HFF-Myc (cell line): ENCODE data around the gene IGF1R.
"Not testable (repeated sequence)": the region's sequence is repeated elsewhere in the genome, so short reads cannot be mapped to it uniquely, and the experiment has no call there.

Experiments
- DNase-seq: peaks from one replicate; pipeline ENCODE4 v3.0.0-alpha.2; 2011; ENCODE audit warnings: low read depth; ENCODE audit errors: extremely low read depth
- H3K4me3 ChIP-seq: replicated peaks from 2 replicates; pipeline ENCODE4 v1.5.1; 2011; ENCODE audit warnings: low read depth, mild to moderate bottlenecking, control low read depth, low read length
- CTCF ChIP-seq: IDR thresholded peaks from 2 replicates; pipeline ENCODE4 v1.5.1; 2012; ENCODE audit warnings: mild to moderate bottlenecking, low read depth, low read length, control low read depth; ENCODE audit errors: missing control alignments

The IGF1R gene

GRCh38 chr15:98996624-98997023, 348.3 kb downstream of the IGF1R start:
- no peak for DNase-seq
- no peak overlapping the region for H3K4me3 ChIP-seq
- TF ChIP-seq CTCF, result no peak

GRCh38 chr15:98997312-98997711, 349.0 kb downstream of the IGF1R start:
- TF ChIP-seq CTCF, result no peak
- no peak for DNase-seq
- no peak overlapping the region for H3K4me3 ChIP-seq

DNA sequence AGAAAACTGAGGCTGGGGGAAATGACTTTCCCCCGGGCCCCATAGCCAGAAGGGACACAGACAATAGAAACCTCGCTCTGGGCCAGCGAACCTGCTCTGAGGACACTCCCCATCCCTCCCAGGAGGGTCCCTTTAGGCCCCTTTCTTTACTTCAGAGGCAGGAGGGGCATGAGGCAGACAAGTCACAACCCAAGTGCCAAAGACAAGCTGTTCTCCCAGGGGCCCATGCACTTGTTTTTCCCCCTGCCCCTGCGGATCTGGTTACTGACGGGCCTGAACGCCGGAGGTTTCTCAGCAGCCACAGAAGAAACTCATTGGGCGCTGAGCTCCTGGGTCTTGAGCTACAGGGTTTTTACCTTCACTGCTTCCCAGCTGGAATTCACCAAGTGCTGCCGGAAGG, 349.4 kb downstream of the IGF1R start:
- TF ChIP-seq CTCF, result no peak
- no peak for DNase-seq
- no peak overlapping the region for H3K4me3 ChIP-seq

GRCh38 chr15:98998279-98998678, 349.9 kb downstream of the IGF1R start:
- no peak overlapping the region for H3K4me3 ChIP-seq
- no peak for DNase-seq
- TF ChIP-seq CTCF, result no peak

GRCh38 chr15:98999233-98999632, 350.9 kb downstream of the IGF1R start:
- H3K4me3 ChIP-seq, result no peak overlapping the region
- no peak for DNase-seq
- TF ChIP-seq CTCF, result no peak

GRCh38 chr15:99002226-99002625, 353.9 kb downstream of the IGF1R start:
- no peak overlapping the region for H3K4me3 ChIP-seq
- TF ChIP-seq CTCF, result no peak
- no peak for DNase-seq

DNA sequence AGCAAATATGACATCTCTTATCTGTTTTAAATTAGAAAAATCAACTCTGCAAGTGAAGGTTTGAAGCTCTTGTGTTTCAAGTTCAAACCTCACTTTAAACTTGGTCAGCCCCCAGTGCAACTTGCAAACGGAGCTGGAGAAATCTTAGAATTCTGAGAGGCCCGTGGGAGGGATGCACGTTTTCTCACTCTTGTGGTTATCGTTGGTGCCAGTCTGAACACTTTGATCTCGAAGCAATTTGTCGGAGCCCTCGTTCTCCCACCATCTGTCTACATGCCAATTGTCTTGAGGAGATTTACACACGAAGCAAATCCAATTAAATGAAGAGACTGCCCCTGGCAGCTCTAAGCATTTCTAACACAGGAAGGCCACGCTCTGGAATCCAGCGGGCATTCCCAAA, 355.0 kb downstream of the IGF1R start:
- H3K4me3 ChIP-seq, DNase-seq: not testable (repeated sequence)

- not testable (repeated sequence) for DNase-seq, H3K4me3 ChIP-seq
Observed at GRCh38 chr15:99004998-99005974, 356.9 kb downstream of the IGF1R start.
